Adrenal gland (tissue), 12 donors: Measurements from ENCODE around the gene SYNGAP1. TPM values are rescaled to one million over a fixed set of nuclear protein-coding genes. Genes with fewer than 3 reads are reported as not detected.

Experiments used
- DNase-seq, 7 donors: peaks; one replicate each; pipeline ENCODE4 v3.0.0-alpha.2; 2019 to 2020
- H3K27ac ChIP-seq, 5 donors: fragments of 200-600 bp; sonication (generic) in 4 of 5; 1 replicate in 3 of 5; 2 replicates in 2 of 5; pipeline versions ENCODE4 v1.5.1 to v1.8.0; 2016 to 2020; ENCODE audit warnings: mild to moderate bottlenecking in 1 of 5
- H3K27me3 ChIP-seq: fragments of 200-600 bp; 2 replicates; pipeline ENCODE4 v1.8.0; 2021
- H3K36me3 ChIP-seq, 2 donors: fragments of 200-600 bp; replicated peaks in 1 of 2; 1 replicate in 1 of 2; 2 replicates in 1 of 2; pipeline versions ENCODE4 v1.5.1 to v1.8.0; 2018 to 2022
- H3K4me1 ChIP-seq, 2 donors: fragments of 200-600 bp; replicated peaks in 1 of 2; 1 replicate in 1 of 2; 2 replicates in 1 of 2; pipeline versions ENCODE4 v1.5.1 to v1.8.0; 2018 to 2021
- H3K4me3 ChIP-seq, 4 donors: fragments of 200-600 bp; sonication (generic) in 3 of 4; one replicate each; pipeline ENCODE4 v1.5.1; 2016 to 2018
- H3K9me3 ChIP-seq, 3 donors: fragments of 200-600 bp; sonication (generic) in 1 of 3; replicated peaks in 1 of 3; 1 replicate in 2 of 3; 2 replicates in 1 of 3; pipeline versions ENCODE4 v1.5.1 to v1.8.0; 2016 to 2021
- POLR2A ChIP-seq, 2 donors: fragments of 450-650 bp; IDR thresholded peaks; one replicate each; pipeline ENCODE4 v1.6.1; 2017; ENCODE audit warnings: antibody characterized with exemption in 2 of 2, mild to moderate bottlenecking in 2 of 2, moderate library complexity in 1 of 2
- WGBS, 4 donors: extraction: QIAGEN DNeasy Blood & Tissue Kit in 2 of 4; methylation state at CpG; one replicate each; pipeline versions ENCODE4 v1.1.5 to v1.1.7; 2013 to 2017; 5-methylcytosine and 5-hydroxymethylcytosine counted together
- intact Hi-C, 2 donors: fragments of 100-400 bp; cut with DNase I; formaldehyde crosslinking; loops; one replicate each; pipeline versions ENCODE4 v1.14.1 to v1.15.0; 2022 to 2023
- polyA plus RNA-seq, 3 donors: library from polyadenylated mRNA; stranded (reverse); fragments of 200-250 nt in 2 of 3; fragments of 350-450 nt in 1 of 3; fragmentation: Illumina TruSeq in 1 of 3; extraction: RNeasy Lipid Tissue Mini Kit (QIAGEN cat#74804) in 1 of 3; gene quantifications; one replicate each; pipeline ENCODE4 v1.2.3, GENCODE V29; 2013 to 2014
- total RNA-seq, 9 donors: library from RNA; depleted of rRNA in 4 of 9; stranded (reverse); fragments of >200 nt in 4 of 9; fragments of 120-200 nt in 1 of 9; fragmentation: NEBNext Ultra II Directional in 1 of 9; extraction: Animal tissue kit (Norgen Biotek cat#: 25700) in 1 of 9; gene quantifications; one replicate each; pipeline versions ENCODE4 v1.1.0 to v1.2.4, GENCODE V29; 2013 to 2023
- TF ChIP-seq, protein P1 (sequence below), 6 experiments: fragments of 450-650 bp in 4 of 6; fragments of 200-600 bp in 2 of 6; sonication (generic) in 1 of 6; IDR thresholded peaks; 1 replicate in 5 of 6; 2 replicates in 1 of 6; pipeline versions ENCODE4 v1.5.1 to v1.8.0; 2016 to 2021; ENCODE audit warnings: antibody characterized with exemption in 6 of 6, mild to moderate bottlenecking in 2 of 6, moderate library complexity in 1 of 6
- donor health status: healthy with polysubstance abuse.
- donor health status: Bipolar disorder and iron deficiency.
- donor health status: DM: yes; HTN: yes; CAD: no.
- donor health status: DM: no; HTN: no; CAD: no.
- donor health status: DM: no; HTN: no; CAD: no.
- donor health status: DM: yes; HTN: yes; CAD: no.

SYNGAP1 gene
- total and polyA plus RNA-seq, 12 donors = 2.6 to 73.5 (median 8.7) TPM

DNA sequence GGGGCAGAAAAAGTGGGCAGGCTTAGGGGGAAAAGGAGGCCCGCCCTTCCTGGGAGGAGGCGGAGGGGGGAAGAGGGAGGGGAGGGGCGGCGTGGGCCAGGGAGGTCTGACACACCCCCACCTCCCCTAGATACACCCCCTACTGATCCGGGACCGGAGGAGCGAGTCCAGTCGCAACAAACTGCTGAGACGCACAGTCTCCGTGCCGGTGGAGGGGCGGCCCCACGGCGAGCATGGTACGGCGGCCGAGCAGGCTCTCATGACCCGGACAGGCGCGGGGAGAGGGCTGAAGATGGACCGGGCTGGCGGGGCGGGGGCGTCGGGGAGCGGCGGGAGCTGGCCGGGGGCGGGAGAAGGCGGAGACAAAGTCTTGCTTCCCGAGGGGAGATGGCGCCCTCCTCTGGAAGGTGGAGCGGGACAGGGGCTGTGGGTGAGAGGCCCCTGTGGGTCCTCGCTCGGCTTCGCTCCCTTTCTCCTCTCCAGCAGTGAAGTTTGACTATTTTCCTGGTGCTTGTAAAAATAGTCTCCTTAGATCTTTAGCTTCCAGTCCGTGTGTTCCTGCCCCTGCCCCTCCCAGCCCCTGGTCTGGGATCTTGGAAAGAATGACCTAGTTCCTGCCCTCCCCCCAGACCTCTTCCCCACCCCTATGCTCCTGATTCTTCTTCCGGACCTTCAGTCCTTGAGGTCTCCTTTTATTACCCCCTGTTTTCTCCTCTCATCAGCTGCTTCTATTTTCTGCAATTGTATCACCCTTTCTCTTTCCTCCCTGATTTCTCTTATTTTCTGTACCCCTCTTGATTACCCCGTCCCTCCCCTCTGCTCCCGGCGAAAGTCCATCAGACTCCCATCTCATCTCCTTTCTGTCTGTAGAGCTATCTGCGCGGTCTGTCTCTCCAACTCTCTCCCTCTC lies 6.1 kb downstream of the SYNGAP1 start:
- peak overlapping the region; percentile 79 to 96 (median 88) for H3K27ac ChIP-seq
- intact Hi-C loops = loop anchor here in 1 of 2 donors (10.0 kb wide), 1 partner anchor 149 kb away; no protein-coding TSS in a partner anchor
- H3K9me3 ChIP-seq = no peaks in the 10 kb centered on the region
- peak; percentile 86 to 94 (median 90) for DNase-seq
- peaks cover 19 to 49% of the 10 kb centered on the region in 2 donors for H3K4me1 ChIP-seq
- 0 to 1% (median 1%) methylated on average over 15 to 43 of the region's 43 CpGs for WGBS, 4 donors
- H3K36me3 ChIP-seq = no peaks in the 10 kb centered on the region
- TF ChIP-seq, protein P1, sequence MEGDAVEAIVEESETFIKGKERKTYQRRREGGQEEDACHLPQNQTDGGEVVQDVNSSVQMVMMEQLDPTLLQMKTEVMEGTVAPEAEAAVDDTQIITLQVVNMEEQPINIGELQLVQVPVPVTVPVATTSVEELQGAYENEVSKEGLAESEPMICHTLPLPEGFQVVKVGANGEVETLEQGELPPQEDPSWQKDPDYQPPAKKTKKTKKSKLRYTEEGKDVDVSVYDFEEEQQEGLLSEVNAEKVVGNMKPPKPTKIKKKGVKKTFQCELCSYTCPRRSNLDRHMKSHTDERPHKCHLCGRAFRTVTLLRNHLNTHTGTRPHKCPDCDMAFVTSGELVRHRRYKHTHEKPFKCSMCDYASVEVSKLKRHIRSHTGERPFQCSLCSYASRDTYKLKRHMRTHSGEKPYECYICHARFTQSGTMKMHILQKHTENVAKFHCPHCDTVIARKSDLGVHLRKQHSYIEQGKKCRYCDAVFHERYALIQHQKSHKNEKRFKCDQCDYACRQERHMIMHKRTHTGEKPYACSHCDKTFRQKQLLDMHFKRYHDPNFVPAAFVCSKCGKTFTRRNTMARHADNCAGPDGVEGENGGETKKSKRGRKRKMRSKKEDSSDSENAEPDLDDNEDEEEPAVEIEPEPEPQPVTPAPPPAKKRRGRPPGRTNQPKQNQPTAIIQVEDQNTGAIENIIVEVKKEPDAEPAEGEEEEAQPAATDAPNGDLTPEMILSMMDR (IDR thresholded peaks at IDR 0.05) = peak; percentile 26 to 60 (median 53)
- TF ChIP-seq POLR2A (IDR thresholded peaks at IDR 0.05) = peak in 1 of 2 donors; percentile 61
- no peaks in the 10 kb centered on the region for H3K27me3 ChIP-seq
- peak overlapping the region; percentile 37 to 73 (median 42) for H3K4me3 ChIP-seq

DNA sequence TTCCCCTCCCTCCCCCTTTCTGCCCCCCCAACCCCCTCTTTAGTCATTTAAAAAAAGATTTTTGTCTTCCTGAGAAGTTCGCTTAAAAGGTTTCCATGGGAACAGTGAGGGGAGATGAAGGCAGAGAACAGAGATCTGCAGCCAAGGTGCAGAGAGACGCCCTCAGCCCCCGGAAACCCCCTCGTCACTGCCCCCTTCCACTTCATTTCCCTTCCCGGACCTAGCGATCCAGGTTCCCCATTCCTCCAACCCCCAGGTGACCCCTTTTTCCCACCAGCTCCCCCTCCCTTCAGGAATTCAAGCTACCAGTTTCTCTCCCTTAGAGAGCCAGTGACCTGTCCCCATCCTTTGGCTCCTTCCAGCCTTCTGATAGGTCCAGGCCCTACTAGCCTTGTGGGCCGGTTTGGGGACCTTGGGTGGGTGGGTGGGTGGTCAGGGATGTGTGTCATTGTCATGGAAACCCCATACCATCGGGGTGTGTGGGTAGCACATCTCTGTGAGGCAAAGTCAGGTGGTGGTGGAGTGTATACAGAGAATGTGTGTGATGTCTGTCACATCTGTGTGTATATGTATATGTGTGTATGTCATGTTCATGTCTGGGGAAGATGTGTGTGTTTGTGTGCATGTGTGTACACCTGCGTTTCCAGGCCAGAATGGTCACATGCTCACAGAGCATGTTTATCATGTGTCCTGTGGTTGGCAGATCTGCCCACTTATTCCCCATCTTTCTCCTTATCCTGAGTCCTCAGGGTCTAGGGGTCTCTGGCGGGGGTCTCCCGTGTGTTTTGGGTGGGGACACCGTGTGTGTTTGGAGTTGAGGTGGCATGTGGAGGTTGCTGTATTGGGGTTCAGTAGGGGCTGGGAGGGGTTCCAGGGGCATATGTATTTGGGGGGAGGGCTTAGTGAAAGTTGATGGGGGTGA lies 7.0 kb downstream of the SYNGAP1 start:
- Histone ChIP-seq H3K27me3 (no peaks in the 10 kb centered on the region), H3K27ac (peak overlapping the region in 4 of 5 donors; percentile 79 to 96 (median 88)), H3K36me3 (no peaks in the 10 kb centered on the region), H3K9me3 (no peaks in the 10 kb centered on the region), H3K4me1 (peaks cover 19 to 58% of the 10 kb centered on the region in 2 donors), H3K4me3 (peak overlapping the region in 2 of 4 donors; percentile 46 to 73)
- 4 to 9% (median 8%) methylated on average over 11 to 12 of the region's 12 CpGs for WGBS, 4 donors
- TF ChIP-seq, protein P1 (IDR thresholded peaks at IDR 0.05) = no peak
- no peak for TF ChIP-seq POLR2A (IDR thresholded peaks at IDR 0.05)
- intact Hi-C loops = loop anchor here in 1 of 2 donors (10.0 kb wide), 1 partner anchor 148 kb away; no protein-coding TSS in a partner anchor
- peak in 1 of 7 donors; percentile 52 for DNase-seq

DNA sequence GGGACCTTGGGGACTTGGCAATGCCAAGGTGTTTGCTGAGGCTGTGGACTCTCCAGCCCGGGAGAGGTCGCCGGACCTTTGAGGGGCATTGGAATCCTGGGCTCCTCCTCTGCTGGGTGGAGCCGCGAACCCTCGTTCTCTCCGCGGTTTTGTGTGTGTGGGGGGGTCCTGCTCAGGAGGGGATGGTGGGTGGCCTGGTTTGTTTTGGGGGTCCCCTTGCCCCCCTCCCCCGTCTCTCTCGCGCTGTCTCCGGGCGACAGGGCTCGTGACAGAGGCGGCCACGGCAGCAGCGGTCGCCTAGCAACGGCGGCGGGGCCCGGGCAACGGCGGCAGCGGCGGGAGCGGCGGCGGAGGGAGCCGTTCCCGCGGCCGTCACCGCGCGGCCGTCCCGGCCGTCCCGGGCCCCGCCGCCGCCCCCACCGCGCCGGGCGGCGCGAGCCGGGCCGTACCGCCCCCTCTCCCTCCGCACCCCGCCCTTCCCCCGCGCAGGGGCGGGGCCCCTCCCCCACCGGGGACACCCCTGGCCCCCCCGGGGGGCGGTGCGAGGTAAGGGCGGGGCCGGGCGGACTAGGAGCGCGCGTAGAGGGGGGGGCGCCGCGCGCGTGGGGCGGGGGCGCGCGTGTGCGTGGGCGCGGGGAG lies 7.8 kb downstream of the SYNGAP1 start:
- peaks cover 19 to 62% of the 10 kb centered on the region in 2 donors for H3K4me1 ChIP-seq
- DNase-seq = peak in 6 of 7 donors; percentile 55 to 78 (median 64)
- H3K36me3 ChIP-seq = no peaks in the 10 kb centered on the region
- TF ChIP-seq, protein P1 (IDR thresholded peaks at IDR 0.05) = no peak
- TF ChIP-seq POLR2A (IDR thresholded peaks at IDR 0.05) = no peak
- peak overlapping the region in 3 of 5 donors; percentile 13 to 96 (median 80) for H3K27ac ChIP-seq
- peak overlapping the region in 2 of 4 donors; percentile 22 to 73 for H3K4me3 ChIP-seq
- H3K9me3 ChIP-seq = no peaks in the 10 kb centered on the region
- H3K27me3 ChIP-seq = no peaks in the 10 kb centered on the region
- 1 to 4% (median 1%) methylated on average over 8 to 73 of the region's 79 CpGs; no CpG with 5 or more reads in 1 of the 4 donors for WGBS, 4 donors
- intact Hi-C loops = loop anchor here in 1 of 2 donors (10.0 kb wide), 1 partner anchor 147 kb away; no protein-coding TSS in a partner anchor
